Stomach (tissue), 4 donors: ENCODE data around the gene IPP.
"Not testable (repeated sequence)": the region's sequence is repeated elsewhere in the genome, so short reads cannot be mapped to it uniquely, and the experiment has no call there.

ENCODE experiments used
- POLR2A ChIP-seq, 4 donors: fragments of 450-650 bp; IDR thresholded peaks; one replicate each; pipeline ENCODE4 v1.6.1; 2016; ENCODE audit warnings: antibody characterized with exemption in 4 of 4, control low read depth in 2 of 4, mild to moderate bottlenecking in 1 of 4, moderate library complexity in 1 of 4
- POLR2AphosphoS5 ChIP-seq, 3 donors: sonication (generic); formaldehyde crosslinking; IDR thresholded peaks; one replicate each; pipeline ENCODE4 v1.6.1; 2016; ENCODE audit warnings: antibody characterized with exemption in 3 of 3
- TF ChIP-seq, protein P1 (sequence below), 7 experiments: fragments of 450-650 bp in 4 of 7; fragments of 200-600 bp in 3 of 7; sonication (generic) in 3 of 7; IDR thresholded peaks; one replicate each; pipeline ENCODE4 v1.5.1; 2016 to 2019; ENCODE audit warnings: antibody characterized with exemption in 7 of 7, control low read depth in 2 of 7, mild to moderate bottlenecking in 1 of 7

DNA sequence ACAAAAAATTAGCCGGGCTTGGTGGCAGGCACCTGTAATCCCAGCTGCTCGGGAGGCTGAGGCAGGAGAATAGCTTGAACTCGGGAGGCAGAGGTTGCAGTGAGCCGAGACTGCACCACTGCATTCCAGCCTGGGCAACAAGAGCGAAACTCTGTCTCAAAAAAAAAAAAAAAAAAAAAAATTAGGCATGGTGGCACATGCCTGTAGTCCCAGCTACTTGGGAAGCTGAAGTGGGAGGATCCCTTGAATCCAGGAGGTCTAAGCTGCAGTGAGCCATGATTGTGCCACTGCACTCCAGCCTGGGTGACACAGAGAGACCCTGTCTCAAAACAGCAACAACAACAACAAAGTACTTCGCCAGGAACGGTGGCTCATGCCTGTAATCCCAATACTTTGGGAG lies 73.9 kb downstream of the IPP start:
- TF ChIP-seq, protein P1, sequence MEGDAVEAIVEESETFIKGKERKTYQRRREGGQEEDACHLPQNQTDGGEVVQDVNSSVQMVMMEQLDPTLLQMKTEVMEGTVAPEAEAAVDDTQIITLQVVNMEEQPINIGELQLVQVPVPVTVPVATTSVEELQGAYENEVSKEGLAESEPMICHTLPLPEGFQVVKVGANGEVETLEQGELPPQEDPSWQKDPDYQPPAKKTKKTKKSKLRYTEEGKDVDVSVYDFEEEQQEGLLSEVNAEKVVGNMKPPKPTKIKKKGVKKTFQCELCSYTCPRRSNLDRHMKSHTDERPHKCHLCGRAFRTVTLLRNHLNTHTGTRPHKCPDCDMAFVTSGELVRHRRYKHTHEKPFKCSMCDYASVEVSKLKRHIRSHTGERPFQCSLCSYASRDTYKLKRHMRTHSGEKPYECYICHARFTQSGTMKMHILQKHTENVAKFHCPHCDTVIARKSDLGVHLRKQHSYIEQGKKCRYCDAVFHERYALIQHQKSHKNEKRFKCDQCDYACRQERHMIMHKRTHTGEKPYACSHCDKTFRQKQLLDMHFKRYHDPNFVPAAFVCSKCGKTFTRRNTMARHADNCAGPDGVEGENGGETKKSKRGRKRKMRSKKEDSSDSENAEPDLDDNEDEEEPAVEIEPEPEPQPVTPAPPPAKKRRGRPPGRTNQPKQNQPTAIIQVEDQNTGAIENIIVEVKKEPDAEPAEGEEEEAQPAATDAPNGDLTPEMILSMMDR (IDR thresholded peaks at IDR 0.05) = not testable (repeated sequence)
- TF ChIP-seq POLR2AphosphoS5, POLR2A (IDR thresholded peaks at IDR 0.05): not testable (repeated sequence)
